GM10248 (cell line): ENCODE results near the gene DAND5.

ENCODE experiments used
- CTCF ChIA-PET: fragments of 300-600 bp; sonication (Branson Sonifier 250); formaldehyde crosslinking; extraction: SDS; loops from one replicate; lab custom pipeline; 2021; ENCODE audit warnings: antibody characterized with exemption; lab: Yijun Ruan, JAX
- POLR2A ChIA-PET: fragments of 350-650 bp; sonication (Branson Sonifier 250); formaldehyde crosslinking; extraction: SDS; loops from one replicate; lab custom pipeline; 2020; ENCODE audit warnings: antibody characterized with exemption; lab: Yijun Ruan, JAX
- DNase-seq: peaks from one replicate; pipeline ENCODE4 v3.0.0; 2012; ENCODE audit errors: extremely low spot score
- TF ChIP-seq, protein P1 (sequence below): IDR thresholded peaks from 2 replicates; pipeline ENCODE4 v1.5.1; 2012; ENCODE audit warnings: mild to moderate bottlenecking, low read depth; ENCODE audit errors: extremely low read depth, missing control alignments, control extremely low read depth

Gene DAND5

DNA sequence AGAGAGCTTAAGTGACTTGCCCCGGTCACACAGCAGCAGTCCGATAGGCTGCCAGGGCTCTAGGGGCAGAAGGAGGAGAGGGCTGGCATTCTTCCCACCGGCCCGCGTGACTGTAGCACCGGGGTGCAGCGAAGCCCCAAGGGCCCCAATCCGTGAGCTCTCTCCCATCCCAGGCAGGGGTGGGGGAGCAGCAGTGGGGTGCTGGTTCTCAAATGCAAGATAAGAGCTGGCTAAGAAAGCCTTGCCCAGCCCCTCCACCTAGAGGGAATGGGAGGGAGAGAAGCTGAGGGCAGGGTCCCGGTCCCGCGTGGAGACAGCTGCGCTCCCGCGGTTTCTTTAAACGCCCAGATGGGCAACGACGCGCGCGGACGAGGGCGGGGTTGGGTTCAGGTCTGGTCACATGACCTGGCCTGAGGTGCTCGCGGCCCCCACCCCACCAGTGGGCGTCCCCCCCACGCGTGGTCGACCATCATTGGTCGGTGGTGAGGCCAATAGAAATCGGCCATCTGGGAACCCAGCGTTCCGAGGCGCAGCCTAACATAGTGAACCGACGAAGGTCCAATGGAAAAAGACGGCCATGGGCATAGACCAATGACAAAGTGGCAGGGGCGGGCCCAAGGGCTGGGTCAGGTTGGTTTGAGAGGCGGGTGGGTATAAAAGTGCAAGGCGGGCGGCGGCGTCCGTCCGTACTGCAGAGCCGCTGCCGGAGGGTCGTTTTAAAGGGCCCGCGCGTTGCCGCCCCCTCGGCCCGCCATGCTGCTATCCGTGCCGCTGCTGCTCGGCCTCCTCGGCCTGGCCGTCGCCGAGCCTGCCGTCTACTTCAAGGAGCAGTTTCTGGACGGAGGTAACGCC lies 31.2 kb upstream of the DAND5 start, which contains the start of gene CALR:
TSS of gene CALR (plus strand) at position 683 of the 852 bp plus-strand sequence. CDS start at position 754, 71 bp downstream.
- DNase-seq, result peak; percentile 97
- TF ChIP-seq, protein P1, sequence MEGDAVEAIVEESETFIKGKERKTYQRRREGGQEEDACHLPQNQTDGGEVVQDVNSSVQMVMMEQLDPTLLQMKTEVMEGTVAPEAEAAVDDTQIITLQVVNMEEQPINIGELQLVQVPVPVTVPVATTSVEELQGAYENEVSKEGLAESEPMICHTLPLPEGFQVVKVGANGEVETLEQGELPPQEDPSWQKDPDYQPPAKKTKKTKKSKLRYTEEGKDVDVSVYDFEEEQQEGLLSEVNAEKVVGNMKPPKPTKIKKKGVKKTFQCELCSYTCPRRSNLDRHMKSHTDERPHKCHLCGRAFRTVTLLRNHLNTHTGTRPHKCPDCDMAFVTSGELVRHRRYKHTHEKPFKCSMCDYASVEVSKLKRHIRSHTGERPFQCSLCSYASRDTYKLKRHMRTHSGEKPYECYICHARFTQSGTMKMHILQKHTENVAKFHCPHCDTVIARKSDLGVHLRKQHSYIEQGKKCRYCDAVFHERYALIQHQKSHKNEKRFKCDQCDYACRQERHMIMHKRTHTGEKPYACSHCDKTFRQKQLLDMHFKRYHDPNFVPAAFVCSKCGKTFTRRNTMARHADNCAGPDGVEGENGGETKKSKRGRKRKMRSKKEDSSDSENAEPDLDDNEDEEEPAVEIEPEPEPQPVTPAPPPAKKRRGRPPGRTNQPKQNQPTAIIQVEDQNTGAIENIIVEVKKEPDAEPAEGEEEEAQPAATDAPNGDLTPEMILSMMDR, result no peak
- ChIA-PET CTCF (interaction anchor here (1.4 kb wide), 1 partner anchor 27 kb away, joined by 3 read pairs; no protein-coding TSS in a partner anchor), POLR2A (interaction anchor here (0.5 to 1.7 kb wide), 7 partner anchors 10 to 222 kb away, joined by 3 to 6 read pairs (median 4); partner anchors contain the start of gene DNASE2)

DNA sequence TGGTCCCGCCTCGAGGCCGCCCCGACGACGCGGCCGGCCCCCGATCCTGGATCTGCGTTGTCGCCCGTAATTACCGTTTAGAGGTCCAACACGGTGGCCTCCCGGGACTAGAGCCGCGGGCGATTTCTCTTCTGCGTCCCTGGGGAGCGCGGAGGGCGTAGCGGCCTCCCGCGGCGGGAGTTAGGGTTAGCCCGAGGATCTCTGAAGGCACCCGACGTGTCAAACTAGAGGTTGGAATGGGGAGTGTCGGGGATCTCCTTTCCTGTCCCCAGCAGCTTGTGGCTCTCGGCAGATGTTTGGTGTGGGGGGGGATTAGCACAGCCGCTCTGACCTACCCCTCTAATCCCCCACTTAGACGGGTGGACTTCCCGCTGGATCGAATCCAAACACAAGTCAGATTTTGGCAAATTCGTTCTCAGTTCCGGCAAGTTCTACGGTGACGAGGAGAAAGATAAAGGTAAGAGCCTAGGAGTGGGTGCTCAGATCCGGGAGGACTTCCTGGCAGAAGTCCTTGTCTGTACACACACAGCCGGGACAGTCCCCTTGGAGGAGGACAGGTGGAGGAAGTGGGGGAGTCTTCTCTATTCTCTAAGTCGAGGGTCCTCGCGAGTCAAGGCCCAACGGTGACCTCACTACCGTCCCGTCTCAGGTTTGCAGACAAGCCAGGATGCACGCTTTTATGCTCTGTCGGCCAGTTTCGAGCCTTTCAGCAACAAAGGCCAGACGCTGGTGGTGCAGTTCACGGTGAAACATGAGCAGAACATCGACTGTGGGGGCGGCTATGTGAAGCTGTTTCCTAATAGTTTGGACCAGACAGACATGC lies 30.4 kb upstream of the DAND5 start:
- POLR2A ChIA-PET, result interaction anchor here (0.6 to 1.7 kb wide), 9 partner anchors 9 to 223 kb away, joined by 3 to 5 read pairs (median 3); partner anchors contain the start of gene SYCE2
- CTCF ChIA-PET, result interaction anchor here (0.9 kb wide), 1 partner anchor 27 kb away, joined by 3 read pairs; no protein-coding TSS in a partner anchor
- TF ChIP-seq, protein P1, result peak; percentile 3

DNA sequence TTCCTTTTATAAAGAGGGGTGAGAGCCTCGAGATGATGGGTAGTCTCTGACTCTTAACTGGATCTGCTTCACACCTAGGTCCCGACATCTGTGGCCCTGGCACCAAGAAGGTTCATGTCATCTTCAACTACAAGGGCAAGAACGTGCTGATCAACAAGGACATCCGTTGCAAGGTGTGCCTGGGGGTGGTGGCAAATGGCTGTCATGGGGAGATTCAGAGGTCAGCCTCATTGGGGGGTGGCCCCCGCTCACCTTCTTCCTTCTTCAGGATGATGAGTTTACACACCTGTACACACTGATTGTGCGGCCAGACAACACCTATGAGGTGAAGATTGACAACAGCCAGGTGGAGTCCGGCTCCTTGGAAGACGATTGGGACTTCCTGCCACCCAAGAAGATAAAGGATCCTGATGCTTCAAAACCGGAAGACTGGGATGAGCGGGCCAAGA lies 29.4 kb upstream of the DAND5 start:
- CTCF ChIA-PET, result interaction anchor here (0.9 kb wide), 1 partner anchor 26 kb away, joined by 3 read pairs; no protein-coding TSS in a partner anchor
- POLR2A ChIA-PET, result interaction anchor here (0.8 to 1.7 kb wide), 4 partner anchors 8 to 154 kb away, joined by 3 to 5 read pairs (median 4); no protein-coding TSS in a partner anchor
- TF ChIP-seq, protein P1, result no peak
- no peak for DNase-seq

More for the DNA sequence above, 30.4 kb upstream of the DAND5 start:
- no peak for DNase-seq

DNA sequence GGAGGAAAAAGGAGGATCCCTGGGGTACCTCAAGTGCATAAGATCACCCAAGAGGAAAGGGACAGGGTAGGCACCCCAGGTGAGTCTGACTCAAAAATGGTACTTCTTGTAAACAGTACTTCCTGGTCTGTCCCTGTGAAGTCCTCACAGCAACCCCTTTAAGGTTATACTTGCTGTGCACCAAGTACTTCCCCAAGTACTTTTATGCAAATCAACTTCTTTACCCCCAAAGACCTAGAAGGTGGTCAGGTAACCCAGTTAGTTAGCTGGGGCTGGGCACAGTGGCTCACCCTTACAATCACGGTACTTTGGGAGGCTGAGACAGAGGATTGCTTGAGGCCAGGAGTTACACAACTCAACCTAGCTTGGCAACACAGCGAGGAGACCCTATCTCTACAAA lies 28.5 kb upstream of the DAND5 start:
- ChIA-PET POLR2A (no interaction called here), CTCF (interaction anchor here (1.0 kb wide), 1 partner anchor 24 kb away, joined by 4 read pairs; no protein-coding TSS in a partner anchor)
- no peak for DNase-seq
- TF ChIP-seq, protein P1, result no peak

DNA sequence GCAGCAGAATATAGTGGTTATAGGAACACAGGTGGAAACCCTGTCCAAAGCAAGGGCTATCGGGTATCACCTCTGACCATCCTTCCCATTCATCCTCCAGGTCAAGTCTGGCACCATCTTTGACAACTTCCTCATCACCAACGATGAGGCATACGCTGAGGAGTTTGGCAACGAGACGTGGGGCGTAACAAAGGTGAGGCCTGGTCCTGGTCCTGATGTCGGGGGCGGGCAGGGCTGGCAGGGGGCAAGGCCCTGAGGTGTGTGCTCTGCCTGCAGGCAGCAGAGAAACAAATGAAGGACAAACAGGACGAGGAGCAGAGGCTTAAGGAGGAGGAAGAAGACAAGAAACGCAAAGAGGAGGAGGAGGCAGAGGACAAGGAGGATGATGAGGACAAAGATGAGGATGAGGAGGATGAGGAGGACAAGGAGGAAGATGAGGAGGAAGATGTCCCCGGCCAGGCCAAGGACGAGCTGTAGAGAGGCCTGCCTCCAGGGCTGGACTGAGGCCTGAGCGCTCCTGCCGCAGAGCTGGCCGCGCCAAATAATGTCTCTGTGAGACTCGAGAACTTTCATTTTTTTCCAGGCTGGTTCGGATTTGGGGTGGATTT lies 25.8 kb upstream of the DAND5 start:
- POLR2A ChIA-PET, result interaction anchor here (0.6 to 0.7 kb wide), 2 partner anchors 10 to 165 kb away, joined by 5 read pairs; no protein-coding TSS in a partner anchor
- no peak for DNase-seq
- CTCF ChIA-PET, result interaction anchor here (0.8 kb wide), 1 partner anchor 53 kb away, joined by 3 read pairs; the partner anchor contains the start of gene GCDH
- TF ChIP-seq, protein P1, result no peak
